GM12873 (cell line): ENCODE data around the gene GLIPR1.

Source experiments
- CTCF ChIP-seq: IDR thresholded peaks from 2 replicates; pipeline ENCODE4 v1.5.1; 2012; ENCODE audit warnings: low read depth, mild to moderate bottlenecking, moderate library complexity, low read length, control low read depth; ENCODE audit not compliant: insufficient read depth; ENCODE audit errors: missing control alignments

The GLIPR1 gene

DNA sequence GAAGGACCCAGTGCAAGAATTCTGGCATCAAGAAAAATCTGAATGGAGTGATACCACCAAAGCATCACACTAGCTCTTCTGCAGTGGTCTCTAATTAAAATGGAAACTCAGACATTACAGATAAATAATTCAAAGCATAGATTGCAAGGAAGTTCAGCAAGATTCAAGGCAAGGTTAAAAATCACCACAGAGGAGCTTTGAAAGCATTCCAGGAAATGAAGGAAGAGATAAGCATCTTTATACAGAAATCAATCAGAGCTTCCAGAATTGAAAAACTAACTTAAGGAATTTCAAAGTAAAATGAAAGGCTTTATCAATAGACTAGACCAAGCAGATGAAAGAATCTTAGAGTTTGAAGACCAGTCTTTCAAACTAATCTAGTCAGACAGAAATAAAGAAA is 20.4 kb upstream of the GLIPR1 start:
- no peak for TF ChIP-seq CTCF

DNA sequence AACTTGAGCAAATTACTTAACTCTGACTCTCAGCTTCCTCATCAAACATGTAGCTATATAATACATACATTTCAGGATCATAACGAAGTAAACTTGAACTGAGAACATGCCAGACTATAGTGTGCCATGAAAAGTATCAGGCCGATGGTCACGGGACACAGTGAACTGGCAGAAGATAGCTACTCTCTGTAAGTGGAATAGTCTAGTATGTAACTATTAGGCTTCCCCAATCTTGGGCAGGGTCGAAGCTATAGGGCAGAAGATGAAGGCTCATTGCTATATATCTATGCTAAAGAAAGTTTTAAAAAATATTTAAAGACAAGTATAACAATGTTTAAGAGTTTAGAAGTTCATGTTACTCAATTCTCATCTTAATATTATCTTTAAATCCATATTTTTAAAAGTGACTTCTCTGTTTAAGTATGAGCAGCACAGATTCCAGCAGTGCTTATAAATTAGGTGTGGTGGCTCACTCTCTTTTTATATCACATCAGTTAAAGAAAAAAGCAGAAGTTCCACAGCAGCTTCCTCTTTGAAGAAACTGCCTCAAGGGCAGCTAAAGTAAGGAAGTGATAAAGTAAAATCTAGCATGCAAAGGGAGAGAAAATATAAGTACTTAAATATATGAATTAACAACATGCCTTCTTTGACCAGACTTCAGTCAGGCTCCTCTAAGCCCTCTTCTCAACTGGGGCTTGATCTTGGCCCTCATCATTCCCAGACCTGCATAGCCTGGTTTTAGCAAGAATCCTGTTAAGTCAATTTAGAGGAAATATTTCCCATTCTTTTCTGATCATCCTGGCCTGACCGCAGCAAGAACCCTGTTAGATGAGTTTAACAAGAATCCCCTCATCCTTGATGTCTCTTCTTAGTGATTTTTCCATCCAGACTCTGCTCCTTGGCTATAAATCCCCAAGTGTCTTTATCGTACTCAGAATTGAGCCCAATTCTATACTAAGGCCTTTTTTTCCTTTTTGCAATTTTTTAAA is 8.4 kb upstream of the GLIPR1 start:
- TF ChIP-seq CTCF: no peak

DNA sequence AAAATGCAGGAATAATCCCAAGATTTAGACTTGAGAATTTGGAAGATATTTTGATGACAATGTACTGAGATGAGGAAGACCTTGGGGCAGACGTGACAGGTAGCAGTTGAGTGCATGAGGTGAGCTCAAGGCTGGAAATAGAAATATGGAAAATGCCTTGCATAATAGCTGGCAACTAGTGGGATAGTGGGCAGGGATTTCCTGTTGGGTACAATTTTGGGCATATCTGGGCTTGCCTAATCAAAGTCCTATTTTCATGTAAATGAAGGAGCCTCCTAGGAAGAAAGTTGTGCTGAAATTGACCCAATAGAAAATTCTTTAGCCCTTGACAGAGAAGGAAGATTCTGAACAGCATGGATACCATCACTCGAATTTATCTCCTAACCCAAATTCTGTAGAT is 6.4 kb upstream of the GLIPR1 start:
- no peak for TF ChIP-seq CTCF

GRCh38 chr12:75476071-75476470 is 4.5 kb upstream of the GLIPR1 start:
- TF ChIP-seq CTCF: no peak

GRCh38 chr12:75477137-75477536 is 3.4 kb upstream of the GLIPR1 start:
- no peak for TF ChIP-seq CTCF

DNA sequence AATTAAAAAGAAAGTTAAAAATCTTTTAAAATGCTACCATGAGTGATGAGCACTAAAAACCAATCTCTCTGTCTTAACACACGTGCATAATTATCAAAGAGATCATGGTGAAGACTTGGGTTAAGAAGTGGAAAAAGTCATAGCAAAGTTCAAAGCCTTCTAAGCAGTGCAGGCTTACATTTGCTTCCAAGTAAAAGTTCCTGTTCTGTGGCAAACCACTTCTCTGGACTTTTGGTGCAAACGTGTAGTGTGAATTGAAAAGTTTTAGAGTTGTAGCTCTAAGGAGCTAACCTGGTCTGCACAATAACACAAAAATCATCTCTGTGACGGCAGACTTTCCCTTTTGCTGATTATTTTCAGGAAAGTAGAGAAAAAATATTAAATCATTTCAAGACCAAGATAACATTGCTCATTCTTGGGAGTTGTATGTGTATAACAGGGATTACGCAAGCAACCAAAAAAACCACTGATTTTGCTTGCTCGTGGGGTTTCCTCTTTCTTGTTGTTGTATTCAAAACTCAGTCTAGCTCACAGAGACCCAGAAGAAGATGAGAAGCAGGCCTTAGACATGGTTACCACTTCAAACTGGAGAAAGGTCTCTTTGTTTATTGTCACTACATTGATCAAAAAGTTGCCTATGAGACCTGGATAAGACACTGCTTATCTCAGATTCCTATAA is 2.3 kb upstream of the GLIPR1 start:
- TF ChIP-seq CTCF: no peak

- TF ChIP-seq CTCF: no peak
Observed at GRCh38 chr12:75479963-75480461, 543 bp upstream of the GLIPR1 start.
